ENCODE data around the gene HELZ2. TPM values are rescaled to one million over a fixed set of nuclear protein-coding genes. Genes with fewer than 3 reads are reported as not detected.

The HELZ2 gene
- total and polyA plus RNA-seq, 8 donors = 14.0 to 53.3 (median 22.2) TPM

- no peak for TF ChIP-seq CTCF (IDR thresholded peaks at IDR 0.05)
- no peaks in the 10 kb centered on the region for H3K27me3 ChIP-seq
- H3K4me3 ChIP-seq = no peak overlapping the region
- H3K36me3 ChIP-seq = peaks cover 0 to 64% of the 10 kb centered on the region in 2 donors
- no peak overlapping the region for H3K27ac ChIP-seq
- intact Hi-C loops (cut with DNase I) = no loop called here
- DNase-seq (peak in 1 of 4 donors; percentile 61), ATAC-seq (no peak)
- H3K4me1 ChIP-seq = no peaks in the 10 kb centered on the region
- H3K9me3 ChIP-seq = no peaks in the 10 kb centered on the region
Measured at GRCh38 chr20:63588641-63589041, 14.6 kb upstream of the HELZ2 start.

GRCh38 chr20:63587776-63588591, 13.9 kb upstream of the HELZ2 start:
- no peaks in the 10 kb centered on the region for H3K4me1 ChIP-seq
- peak in 2 of 4 donors; percentile 34 to 43 for DNase-seq
- no peak overlapping the region for H3K4me3 ChIP-seq
- intact Hi-C loops (cut with DNase I) = no loop called here
- no peak for ATAC-seq
- peaks cover 0 to 58% of the 10 kb centered on the region in 2 donors for H3K36me3 ChIP-seq
- TF ChIP-seq CTCF (IDR thresholded peaks at IDR 0.05) = no peak
- H3K9me3 ChIP-seq = no peaks in the 10 kb centered on the region
- H3K27me3 ChIP-seq = no peaks in the 10 kb centered on the region
- no peak overlapping the region for H3K27ac ChIP-seq

DNA sequence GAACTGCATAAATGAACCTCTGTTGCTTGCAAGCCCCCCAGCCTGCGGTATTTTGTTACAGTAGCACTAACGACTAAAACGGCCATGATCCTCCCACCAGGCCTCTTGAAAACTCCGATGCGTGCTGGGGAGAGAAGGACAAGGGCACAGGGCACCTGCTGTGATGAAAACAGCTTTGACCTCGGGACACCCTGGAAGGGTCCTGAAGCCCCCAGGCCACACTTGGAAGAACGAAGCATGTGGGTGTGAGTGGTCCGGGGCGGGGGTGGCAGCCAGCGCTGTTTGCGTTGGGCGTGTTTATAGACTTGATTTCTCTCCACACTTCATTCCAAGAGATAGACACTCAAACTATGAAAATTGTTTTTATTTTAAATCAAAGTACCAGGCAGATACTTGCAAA, 13.2 kb upstream of the HELZ2 start:
- H3K27ac ChIP-seq = no peak overlapping the region
- no peaks in the 10 kb centered on the region for H3K4me1 ChIP-seq
- peak in 1 of 4 donors; percentile 20 for DNase-seq
- no peak for TF ChIP-seq CTCF (IDR thresholded peaks at IDR 0.05)
- no peak for ATAC-seq
- H3K4me3 ChIP-seq = no peak overlapping the region
- no peaks in the 10 kb centered on the region for H3K9me3 ChIP-seq
- intact Hi-C loops (cut with DNase I) = no loop called here
- H3K27me3 ChIP-seq = no peaks in the 10 kb centered on the region
- peaks cover 0 to 50% of the 10 kb centered on the region in 2 donors for H3K36me3 ChIP-seq

DNA sequence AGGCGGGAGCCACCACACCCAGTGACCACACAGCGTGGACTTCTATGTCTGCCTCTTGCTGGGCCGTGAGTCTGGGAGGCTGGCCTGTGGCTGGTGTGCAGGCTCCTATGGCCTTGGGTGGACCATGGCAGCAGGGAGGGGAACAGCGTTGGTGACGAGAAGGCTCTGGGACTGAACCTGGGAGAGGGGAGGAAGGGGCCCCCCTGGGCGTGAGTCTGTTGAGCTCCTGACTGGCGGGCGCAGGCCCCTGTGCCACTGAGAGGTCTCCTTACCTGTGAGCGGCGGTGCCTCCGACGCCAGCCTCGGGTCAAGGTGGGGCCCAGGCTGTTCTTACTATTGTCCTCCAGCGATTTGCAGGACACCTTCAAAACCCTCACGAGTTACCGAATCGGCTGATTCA, 12.8 kb upstream of the HELZ2 start:
- H3K36me3 ChIP-seq = peaks cover 0 to 46% of the 10 kb centered on the region in 2 donors
- H3K27me3 ChIP-seq = no peaks in the 10 kb centered on the region
- intact Hi-C loops (cut with DNase I) = no loop called here
- no peak overlapping the region for H3K4me3 ChIP-seq
- H3K4me1 ChIP-seq = no peaks in the 10 kb centered on the region
- no peak for ATAC-seq
- no peak overlapping the region for H3K27ac ChIP-seq
- peak in 1 of 4 donors; percentile 47 for DNase-seq
- no peak for TF ChIP-seq CTCF (IDR thresholded peaks at IDR 0.05)
- H3K9me3 ChIP-seq = no peaks in the 10 kb centered on the region

DNA sequence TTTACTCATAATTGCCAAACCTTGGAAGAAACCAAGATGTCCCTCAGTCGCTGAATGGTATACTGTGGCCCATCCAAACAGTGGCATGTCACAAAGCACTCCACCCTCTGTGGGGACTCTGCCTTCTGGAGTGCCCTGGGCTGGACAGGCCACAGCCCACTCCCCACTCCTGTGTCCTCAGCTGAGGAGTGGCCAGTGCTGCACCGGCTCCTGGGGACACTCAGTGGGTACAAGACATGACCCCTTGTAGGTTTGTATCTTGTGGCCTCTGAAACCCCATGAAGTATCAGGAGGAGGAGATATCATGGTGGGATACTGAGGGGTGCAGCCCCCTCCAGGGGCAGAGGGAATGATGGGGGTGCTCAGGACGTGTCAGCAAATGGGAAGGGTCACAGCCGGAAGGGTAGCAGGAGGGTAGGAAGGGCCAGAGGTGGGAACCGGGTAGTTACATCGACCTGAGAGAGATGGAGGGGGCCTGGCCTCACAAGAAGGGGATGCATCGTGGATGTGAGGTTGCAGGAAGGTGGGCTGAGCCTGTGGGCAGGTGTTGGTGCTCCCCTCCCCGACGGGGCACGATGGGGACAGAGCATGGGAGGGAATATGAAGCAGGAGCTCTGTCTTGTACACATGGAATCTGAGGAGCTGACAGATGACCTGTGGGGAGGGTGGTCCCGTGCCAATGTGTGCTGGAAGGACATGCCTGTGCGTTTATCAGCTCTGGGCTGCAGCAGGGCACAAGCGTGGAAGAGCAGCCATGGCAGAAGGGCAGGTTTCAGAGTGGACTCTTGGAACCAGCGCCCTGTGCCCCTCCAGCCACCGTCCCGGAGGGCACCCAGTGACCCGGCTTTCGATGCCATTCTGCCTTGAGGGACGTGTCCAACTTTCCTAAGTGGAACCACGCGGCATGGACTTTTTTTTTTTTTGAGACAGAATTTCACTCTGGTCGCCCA, 11.9 kb upstream of the HELZ2 start:
- peaks cover 0 to 37% of the 10 kb centered on the region in 2 donors for H3K36me3 ChIP-seq
- H3K27me3 ChIP-seq = peaks cover 0 to 6% of the 10 kb centered on the region in 2 donors
- no peaks in the 10 kb centered on the region for H3K9me3 ChIP-seq
- no peak for TF ChIP-seq CTCF (IDR thresholded peaks at IDR 0.05)
- intact Hi-C loops (cut with DNase I) = no loop called here
- no peak overlapping the region for H3K27ac ChIP-seq
- no peak for ATAC-seq
- no peak overlapping the region for H3K4me3 ChIP-seq
- peak in 1 of 4 donors; percentile 44 for DNase-seq
- no peaks in the 10 kb centered on the region for H3K4me1 ChIP-seq

Data from left lung (tissue), 10 donors.